Activated CD8-positive, alpha-beta memory T cell treated with anti-CD3 and anti-CD28 coated beads, Interleukin-2, amount 10 ng/mL, durations not matched to agents 7 days and 5 days (primary cell): ENCODE measurements around the gene FURIN. TPM values are rescaled to one million over a fixed set of nuclear protein-coding genes. Genes with fewer than 3 reads are reported as not detected.
"Not testable (repeated sequence)": the region's sequence is repeated elsewhere in the genome, so short reads cannot be mapped to it uniquely, and the experiment has no call there.

ENCODE experiments used
- ATAC-seq: fragments of 150-1000 bp; cut with Tn5 transposase; one replicate; pipeline ENCODE4 v1.10.0; 2021; ENCODE audit warnings: moderate library complexity
- CTCF ChIA-PET: fragments of 350-600 bp; sonication (Branson Sonifier 250); formaldehyde crosslinking; loops from one replicate; lab custom pipeline; 2021; ENCODE audit warnings: antibody characterized with exemption; lab: Charles Lee
- DNase-seq: peaks from one replicate; pipeline ENCODE4 v3.0.0-alpha.2; 2020
- H3K27ac Mint-ChIP-seq: one replicate; pipeline ENCODE4 v1.8.0; 2021; ENCODE audit warnings: mild to moderate bottlenecking, mixed read lengths
- H3K27me3 Mint-ChIP-seq: one replicate; pipeline ENCODE4 v1.8.0; 2021; ENCODE audit warnings: mixed read lengths
- H3K36me3 Mint-ChIP-seq: one replicate; pipeline ENCODE4 v1.8.0; 2021; ENCODE audit warnings: mild to moderate bottlenecking, mixed read lengths
- H3K4me1 Mint-ChIP-seq: one replicate; pipeline ENCODE4 v1.8.0; 2021; ENCODE audit warnings: mixed read lengths
- H3K4me3 Mint-ChIP-seq: one replicate; pipeline ENCODE4 v1.8.0; 2021; ENCODE audit warnings: mild to moderate bottlenecking, moderate library complexity, mixed read lengths
- H3K9me3 Mint-ChIP-seq: one replicate; pipeline ENCODE4 v1.8.0; 2022; ENCODE audit warnings: low read depth, mixed read lengths
- total RNA-seq, 2 experiments: library from RNA; stranded (reverse); gene quantifications; one replicate each; pipeline ENCODE4 v1.2.3, GENCODE V29; 2021

The FURIN gene
- total RNA-seq, 2 experiments from 2014 or later, result 487 to 625 TPM

DNA sequence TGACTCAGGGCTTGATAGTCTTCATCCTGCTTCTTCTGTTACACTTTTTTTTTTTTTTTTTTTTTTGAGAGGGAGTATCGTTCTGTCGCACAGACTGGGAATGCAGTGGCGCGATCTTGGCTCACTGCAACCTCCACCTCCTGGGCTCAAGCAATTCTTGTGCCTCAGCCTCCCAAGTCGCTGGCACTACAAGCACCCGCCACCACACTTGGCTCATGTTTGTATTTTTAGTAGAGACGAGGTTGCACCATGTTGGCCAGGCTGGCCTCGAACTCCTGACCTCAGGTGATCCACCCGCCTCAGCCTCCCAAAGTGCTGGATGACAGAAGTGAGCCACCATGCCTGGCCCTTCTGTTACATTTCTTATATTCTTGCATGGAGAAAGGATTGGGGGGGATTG, 6.6 kb downstream of the FURIN start:
- not testable (repeated sequence) for H3K27me3 Mint-ChIP-seq, ATAC-seq, DNase-seq, H3K9me3 Mint-ChIP-seq
- Mint-ChIP-seq H3K27ac (peak overlapping the region; percentile 52), H3K4me3 (peak overlapping the region; percentile 95), H3K4me1 (peaks cover 67% of the 10 kb centered on the region), H3K36me3 (peaks cover 85% of the 10 kb centered on the region)
- CTCF ChIA-PET, result interaction anchor here (0.6 to 3.1 kb wide), 4 partner anchors 11 to 81 kb away, joined by 3 to 20 read pairs (median 5); no protein-coding TSS in a partner anchor

- H3K4me1 Mint-ChIP-seq, result peaks cover 65% of the 10 kb centered on the region
- H3K27ac Mint-ChIP-seq, result peak overlapping the region; percentile 61
- H3K36me3 Mint-ChIP-seq, result peaks cover 83% of the 10 kb centered on the region
- ATAC-seq (no peak), DNase-seq (no peak)
- no peaks in the 10 kb centered on the region for H3K9me3 Mint-ChIP-seq
- CTCF ChIA-PET, result interaction anchor here (0.6 to 3.1 kb wide), 3 partner anchors 10 to 81 kb away, joined by 3 to 20 read pairs (median 3); no protein-coding TSS in a partner anchor
- no peaks in the 10 kb centered on the region for H3K27me3 Mint-ChIP-seq
- H3K4me3 Mint-ChIP-seq, result peak overlapping the region; percentile 95
Measured at GRCh38 chr15:90875549-90875981, 7.2 kb downstream of the FURIN start.

- CTCF ChIA-PET, result no interaction called here
- Mint-ChIP-seq H3K27ac (peak overlapping the region; percentile 68), H3K9me3 (no peaks in the 10 kb centered on the region), H3K27me3 (no peaks in the 10 kb centered on the region), H3K36me3 (peaks cover 79% of the 10 kb centered on the region), H3K4me3 (peak overlapping the region; percentile 33), H3K4me1 (peaks cover 67% of the 10 kb centered on the region)
- no peak for ATAC-seq
- no peak for DNase-seq
Measured at GRCh38 chr15:90876046-90876445, 7.7 kb downstream of the FURIN start.

DNA sequence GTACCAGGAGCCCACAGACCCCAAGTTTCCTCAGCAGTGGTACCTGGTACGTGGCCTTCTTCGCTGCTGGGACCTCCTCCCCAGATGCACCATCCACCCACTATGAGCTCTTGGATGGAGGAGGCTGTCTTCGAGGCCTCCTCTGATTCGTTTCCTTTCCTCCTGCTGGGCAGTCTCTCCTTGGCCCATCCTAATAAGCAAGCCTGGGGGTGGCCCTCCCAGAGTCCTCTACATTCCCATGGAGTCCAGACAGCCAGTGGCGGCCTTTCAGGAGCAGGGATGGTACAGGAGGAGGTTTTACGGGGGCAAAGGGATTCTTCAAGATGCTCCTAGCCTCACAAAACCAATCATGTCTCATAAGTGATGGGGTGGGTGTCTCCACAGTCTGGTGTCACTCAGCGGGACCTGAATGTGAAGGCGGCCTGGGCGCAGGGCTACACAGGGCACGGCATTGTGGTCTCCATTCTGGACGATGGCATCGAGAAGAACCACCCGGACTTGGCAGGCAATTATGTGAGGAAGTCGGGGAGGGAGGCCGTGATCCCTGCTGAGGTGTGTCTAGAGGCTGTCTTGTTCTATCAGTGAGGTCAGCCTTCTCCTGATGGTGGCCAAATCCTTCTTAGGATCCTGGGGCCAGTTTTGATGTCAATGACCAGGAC, 8.3 kb downstream of the FURIN start:
- ATAC-seq (no peak), DNase-seq (no peak)
- H3K4me3 Mint-ChIP-seq, result peak overlapping the region; percentile 33
- peaks cover 70% of the 10 kb centered on the region for H3K4me1 Mint-ChIP-seq
- H3K27ac Mint-ChIP-seq, result peak overlapping the region; percentile 68
- H3K27me3 Mint-ChIP-seq, result no peaks in the 10 kb centered on the region
- H3K36me3 Mint-ChIP-seq, result peaks cover 81% of the 10 kb centered on the region
- no peaks in the 10 kb centered on the region for H3K9me3 Mint-ChIP-seq
- CTCF ChIA-PET, result no interaction called here

- CTCF ChIA-PET, result no interaction called here
- H3K36me3 Mint-ChIP-seq, result peaks cover 82% of the 10 kb centered on the region
- H3K4me3 Mint-ChIP-seq, result no peak overlapping the region
- no peak for DNase-seq
- H3K27ac Mint-ChIP-seq, result peak overlapping the region; percentile 68
- peaks cover 75% of the 10 kb centered on the region for H3K4me1 Mint-ChIP-seq
- H3K27me3 Mint-ChIP-seq, result no peaks in the 10 kb centered on the region
- H3K9me3 Mint-ChIP-seq, result no peaks in the 10 kb centered on the region
- ATAC-seq, result no peak
Measured at GRCh38 chr15:90877315-90877714, 8.9 kb downstream of the FURIN start.

GRCh38 chr15:90877996-90878395, 9.6 kb downstream of the FURIN start:
- Mint-ChIP-seq H3K4me3 (no peak overlapping the region), H3K36me3 (peaks cover 78% of the 10 kb centered on the region), H3K4me1 (peaks cover 81% of the 10 kb centered on the region), H3K27ac (peak overlapping the region; percentile 68), H3K9me3 (no peaks in the 10 kb centered on the region), H3K27me3 (no peaks in the 10 kb centered on the region)
- CTCF ChIA-PET, result no interaction called here
- DNase-seq (no peak), ATAC-seq (no peak)

GRCh38 chr15:90878660-90879059, 10.3 kb downstream of the FURIN start:
- Mint-ChIP-seq H3K9me3 (no peaks in the 10 kb centered on the region), H3K4me3 (no peak overlapping the region), H3K27ac (peak overlapping the region; percentile 68), H3K27me3 (no peaks in the 10 kb centered on the region), H3K36me3 (peaks cover 71% of the 10 kb centered on the region), H3K4me1 (peaks cover 87% of the 10 kb centered on the region)
- no peak for ATAC-seq
- no peak for DNase-seq
- CTCF ChIA-PET, result no interaction called here

GRCh38 chr15:90879730-90880366, 11.5 kb downstream of the FURIN start:
- CTCF ChIA-PET, result no interaction called here
- ATAC-seq (no peak), DNase-seq (no peak)
- H3K9me3 Mint-ChIP-seq, result no peaks in the 10 kb centered on the region
- peaks cover 60% of the 10 kb centered on the region for H3K36me3 Mint-ChIP-seq
- peak overlapping the region; percentile 61 for H3K27ac Mint-ChIP-seq
- H3K4me3 Mint-ChIP-seq, result no peak overlapping the region
- no peaks in the 10 kb centered on the region for H3K27me3 Mint-ChIP-seq
- peaks cover 82% of the 10 kb centered on the region for H3K4me1 Mint-ChIP-seq

DNA sequence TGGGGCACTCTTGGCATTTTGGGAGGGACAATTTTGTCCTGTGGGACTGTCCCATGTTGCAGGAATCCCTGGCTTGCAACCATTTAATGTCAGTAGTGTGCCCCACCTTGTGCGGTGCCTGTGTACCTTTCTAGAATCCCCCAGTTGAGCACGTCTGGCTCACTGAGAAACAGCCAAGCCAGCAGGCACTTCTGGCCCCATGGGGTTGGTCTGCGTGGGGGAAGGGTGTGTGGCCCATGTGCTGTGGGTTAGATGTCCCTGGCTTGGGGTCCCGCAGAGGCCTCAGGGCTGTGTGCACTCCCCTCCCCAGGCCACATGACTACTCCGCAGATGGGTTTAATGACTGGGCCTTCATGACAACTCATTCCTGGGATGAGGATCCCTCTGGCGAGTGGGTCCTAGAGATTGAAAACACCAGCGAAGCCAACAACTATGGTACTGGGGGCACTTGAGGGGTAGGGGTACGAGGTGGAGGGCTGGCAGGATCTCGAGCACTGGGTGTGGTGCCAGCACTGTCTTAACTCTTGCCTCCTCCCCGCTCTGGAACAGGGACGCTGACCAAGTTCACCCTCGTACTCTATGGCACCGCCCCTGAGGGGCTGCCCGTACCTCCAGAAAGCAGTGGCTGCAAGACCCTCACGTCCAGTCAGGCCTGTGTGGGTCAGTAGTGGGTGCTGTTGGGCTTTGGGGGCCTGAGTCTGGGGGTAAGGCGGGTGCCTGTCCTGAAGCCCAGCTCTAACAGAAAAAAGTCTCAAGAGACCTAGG, 12.2 kb downstream of the FURIN start:
- CTCF ChIA-PET, result no interaction called here
- no peak for ATAC-seq
- Mint-ChIP-seq H3K27me3 (no peaks in the 10 kb centered on the region), H3K36me3 (peaks cover 54% of the 10 kb centered on the region), H3K9me3 (no peaks in the 10 kb centered on the region), H3K4me1 (peaks cover 82% of the 10 kb centered on the region), H3K4me3 (no peak overlapping the region), H3K27ac (peak overlapping the region; percentile 28)
- no peak for DNase-seq

DNA sequence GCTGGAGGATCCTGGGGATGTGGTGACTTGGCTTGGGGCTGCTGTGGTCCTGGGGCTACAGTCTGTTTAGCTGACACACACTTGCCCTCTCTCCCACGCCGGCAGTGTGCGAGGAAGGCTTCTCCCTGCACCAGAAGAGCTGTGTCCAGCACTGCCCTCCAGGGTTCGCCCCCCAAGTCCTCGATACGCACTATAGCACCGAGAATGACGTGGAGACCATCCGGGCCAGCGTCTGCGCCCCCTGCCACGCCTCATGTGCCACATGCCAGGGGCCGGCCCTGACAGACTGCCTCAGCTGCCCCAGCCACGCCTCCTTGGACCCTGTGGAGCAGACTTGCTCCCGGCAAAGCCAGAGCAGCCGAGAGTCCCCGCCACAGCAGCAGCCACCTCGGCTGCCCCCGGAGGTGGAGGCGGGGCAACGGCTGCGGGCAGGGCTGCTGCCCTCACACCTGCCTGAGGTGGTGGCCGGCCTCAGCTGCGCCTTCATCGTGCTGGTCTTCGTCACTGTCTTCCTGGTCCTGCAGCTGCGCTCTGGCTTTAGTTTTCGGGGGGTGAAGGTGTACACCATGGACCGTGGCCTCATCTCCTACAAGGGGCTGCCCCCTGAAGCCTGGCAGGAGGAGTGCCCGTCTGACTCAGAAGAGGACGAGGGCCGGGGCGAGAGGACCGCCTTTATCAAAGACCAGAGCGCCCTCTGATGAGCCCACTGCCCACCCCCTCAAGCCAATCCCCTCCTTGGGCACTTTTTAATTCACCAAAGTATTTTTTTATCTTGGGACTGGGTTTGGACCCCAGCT, 13.0 kb downstream of the FURIN start:
- no peaks in the 10 kb centered on the region for H3K9me3 Mint-ChIP-seq
- no peaks in the 10 kb centered on the region for H3K27me3 Mint-ChIP-seq
- DNase-seq, result no peak
- peak overlapping the region; percentile 54 for H3K27ac Mint-ChIP-seq
- peaks cover 46% of the 10 kb centered on the region for H3K36me3 Mint-ChIP-seq
- CTCF ChIA-PET, result interaction anchor here (1.5 to 1.9 kb wide), 2 partner anchors 29 to 71 kb away, joined by 3 to 5 read pairs; no protein-coding TSS in a partner anchor
- peaks cover 82% of the 10 kb centered on the region for H3K4me1 Mint-ChIP-seq
- ATAC-seq, result no peak
- H3K4me3 Mint-ChIP-seq, result no peak overlapping the region

DNA sequence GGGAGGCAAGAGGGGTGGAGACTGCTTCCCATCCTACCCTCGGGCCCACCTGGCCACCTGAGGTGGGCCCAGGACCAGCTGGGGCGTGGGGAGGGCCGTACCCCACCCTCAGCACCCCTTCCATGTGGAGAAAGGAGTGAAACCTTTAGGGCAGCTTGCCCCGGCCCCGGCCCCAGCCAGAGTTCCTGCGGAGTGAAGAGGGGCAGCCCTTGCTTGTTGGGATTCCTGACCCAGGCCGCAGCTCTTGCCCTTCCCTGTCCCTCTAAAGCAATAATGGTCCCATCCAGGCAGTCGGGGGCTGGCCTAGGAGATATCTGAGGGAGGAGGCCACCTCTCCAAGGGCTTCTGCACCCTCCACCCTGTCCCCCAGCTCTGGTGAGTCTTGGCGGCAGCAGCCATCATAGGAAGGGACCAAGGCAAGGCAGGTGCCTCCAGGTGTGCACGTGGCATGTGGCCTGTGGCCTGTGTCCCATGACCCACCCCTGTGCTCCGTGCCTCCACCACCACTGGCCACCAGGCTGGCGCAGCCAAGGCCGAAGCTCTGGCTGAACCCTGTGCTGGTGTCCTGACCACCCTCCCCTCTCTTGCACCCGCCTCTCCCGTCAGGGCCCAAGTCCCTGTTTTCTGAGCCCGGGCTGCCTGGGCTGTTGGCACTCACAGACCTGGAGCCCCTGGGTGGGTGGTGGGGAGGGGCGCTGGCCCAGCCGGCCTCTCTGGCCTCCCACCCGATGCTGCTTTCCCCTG, 13.8 kb downstream of the FURIN start:
- H3K27ac Mint-ChIP-seq, result peak overlapping the region; percentile 76
- H3K36me3 Mint-ChIP-seq, result peaks cover 38% of the 10 kb centered on the region
- no peak overlapping the region for H3K4me3 Mint-ChIP-seq
- no peaks in the 10 kb centered on the region for H3K27me3 Mint-ChIP-seq
- DNase-seq (no peak), ATAC-seq (no peak)
- peaks cover 78% of the 10 kb centered on the region for H3K4me1 Mint-ChIP-seq
- CTCF ChIA-PET, result interaction anchor here (1.5 to 1.9 kb wide), 2 partner anchors 30 to 72 kb away, joined by 3 to 5 read pairs; no protein-coding TSS in a partner anchor
- H3K9me3 Mint-ChIP-seq, result no peaks in the 10 kb centered on the region

DNA sequence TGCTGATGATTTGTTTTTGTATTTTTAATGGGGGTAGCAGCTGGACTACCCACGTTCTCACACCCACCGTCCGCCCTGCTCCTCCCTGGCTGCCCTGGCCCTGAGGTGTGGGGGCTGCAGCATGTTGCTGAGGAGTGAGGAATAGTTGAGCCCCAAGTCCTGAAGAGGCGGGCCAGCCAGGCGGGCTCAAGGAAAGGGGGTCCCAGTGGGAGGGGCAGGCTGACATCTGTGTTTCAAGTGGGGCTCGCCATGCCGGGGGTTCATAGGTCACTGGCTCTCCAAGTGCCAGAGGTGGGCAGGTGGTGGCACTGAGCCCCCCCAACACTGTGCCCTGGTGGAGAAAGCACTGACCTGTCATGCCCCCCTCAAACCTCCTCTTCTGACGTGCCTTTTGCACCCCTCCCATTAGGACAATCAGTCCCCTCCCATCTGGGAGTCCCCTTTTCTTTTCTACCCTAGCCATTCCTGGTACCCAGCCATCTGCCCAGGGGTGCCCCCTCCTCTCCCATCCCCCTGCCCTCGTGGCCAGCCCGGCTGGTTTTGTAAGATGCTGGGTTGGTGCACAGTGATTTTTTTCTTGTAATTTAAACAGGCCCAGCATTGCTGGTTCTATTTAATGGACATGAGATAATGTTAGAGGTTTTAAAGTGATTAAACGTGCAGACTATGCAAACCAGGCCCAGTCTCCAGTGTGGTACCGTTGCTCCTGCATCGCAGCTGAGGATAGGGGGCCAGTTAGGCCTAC, 14.6 kb downstream of the FURIN start:
- CTCF ChIA-PET, result interaction anchor here (1.3 to 3.9 kb wide), 4 partner anchors 20 to 73 kb away, joined by 3 to 46 read pairs (median 4); partner anchors contain the start of genes HDDC3, MAN2A2 and UNC45A
- Mint-ChIP-seq H3K4me3 (no peak overlapping the region), H3K9me3 (no peaks in the 10 kb centered on the region), H3K27ac (peak overlapping the region; percentile 76), H3K36me3 (peaks cover 36% of the 10 kb centered on the region), H3K27me3 (no peaks in the 10 kb centered on the region), H3K4me1 (peaks cover 75% of the 10 kb centered on the region)
- no peak for DNase-seq
- no peak for ATAC-seq
